Colonic mucosa (tissue), 4 donors: ENCODE measurements around the gene KCNJ16. TPM values are rescaled to one million over a fixed set of nuclear protein-coding genes. Genes with fewer than 3 reads are reported as not detected.

Experiments used
- DNase-seq: peaks from one replicate; pipeline ENCODE4 v3.0.0-alpha.2; 2020
- H3K27ac ChIP-seq: fragments of 200-600 bp; one replicate; pipeline ENCODE4 v1.8.0; 2021
- H3K27me3 ChIP-seq: fragments of 200-600 bp; one replicate; pipeline ENCODE4 v1.8.0; 2021
- H3K36me3 ChIP-seq: fragments of 200-600 bp; one replicate; pipeline ENCODE4 v1.8.0; 2021
- H3K4me1 ChIP-seq: fragments of 200-600 bp; one replicate; pipeline ENCODE4 v1.8.0; 2021; ENCODE audit warnings: mild to moderate bottlenecking
- H3K4me3 ChIP-seq: fragments of 200-600 bp; one replicate; pipeline ENCODE4 v1.8.0; 2021
- H3K9ac ChIP-seq, 2 donors: one replicate each; pipeline ENCODE4 v1.7.0; 2013; ENCODE audit warnings: control low read depth in 2 of 2, low read depth in 2 of 2, low read length in 2 of 2
- H3K9me3 ChIP-seq: fragments of 200-600 bp; one replicate; pipeline ENCODE4 v1.8.0; 2021
- intact Hi-C: fragments of 100-400 bp; cut with DNase I; formaldehyde crosslinking; loops from one replicate; pipeline ENCODE4 v1.14.1; 2022
- total RNA-seq, 2 donors: library from RNA; stranded (reverse); fragmentation: NEBNext Ultra II Directional in 1 of 2; extraction: Animal tissue kit (Norgen Biotek cat#: 25700) in 1 of 2; gene quantifications; one replicate each; pipeline ENCODE4 v1.2.1, GENCODE V29; 2021
- TF ChIP-seq, protein P1 (sequence below): fragments of 200-600 bp; IDR thresholded peaks from one replicate; pipeline ENCODE4 v1.8.0; 2022; ENCODE audit warnings: antibody characterized with exemption, mild to moderate bottlenecking
- donor health status: healthy.
- donor health status: DM: no; HTN: no; CAD: no.
- donor health status: DM: no; HTN: no; CAD: no.

Gene KCNJ16
- total RNA-seq, 2 donors from 2014 or later, result 0.20 to 0.35 TPM

DNA sequence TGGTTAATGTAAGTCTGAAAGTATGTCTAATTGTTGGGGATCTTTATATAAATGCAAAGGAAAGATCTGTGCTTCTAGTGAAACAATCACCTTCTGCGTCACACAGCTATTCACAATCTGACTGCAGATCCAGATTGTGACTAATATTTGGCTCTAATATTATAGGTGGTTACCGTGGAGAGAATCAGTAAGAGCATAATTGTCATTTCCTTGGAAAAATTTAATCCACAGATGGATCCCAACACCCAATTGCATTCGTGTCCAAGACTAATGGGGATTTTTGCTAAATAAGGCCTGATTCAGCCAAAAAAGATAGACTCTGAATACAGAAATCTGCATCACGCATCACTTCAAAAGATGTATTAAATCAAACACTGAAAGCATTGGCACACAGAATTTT lies 91.6 kb downstream of the KCNJ16 start:
- Histone ChIP-seq H3K9me3 (no peaks in the 10 kb centered on the region), H3K4me3 (no peak overlapping the region), H3K36me3 (no peaks in the 10 kb centered on the region), H3K9ac (no peak overlapping the region), H3K27me3 (no peaks in the 10 kb centered on the region), H3K4me1 (no peaks in the 10 kb centered on the region), H3K27ac (no peak overlapping the region)
- TF ChIP-seq, protein P1, sequence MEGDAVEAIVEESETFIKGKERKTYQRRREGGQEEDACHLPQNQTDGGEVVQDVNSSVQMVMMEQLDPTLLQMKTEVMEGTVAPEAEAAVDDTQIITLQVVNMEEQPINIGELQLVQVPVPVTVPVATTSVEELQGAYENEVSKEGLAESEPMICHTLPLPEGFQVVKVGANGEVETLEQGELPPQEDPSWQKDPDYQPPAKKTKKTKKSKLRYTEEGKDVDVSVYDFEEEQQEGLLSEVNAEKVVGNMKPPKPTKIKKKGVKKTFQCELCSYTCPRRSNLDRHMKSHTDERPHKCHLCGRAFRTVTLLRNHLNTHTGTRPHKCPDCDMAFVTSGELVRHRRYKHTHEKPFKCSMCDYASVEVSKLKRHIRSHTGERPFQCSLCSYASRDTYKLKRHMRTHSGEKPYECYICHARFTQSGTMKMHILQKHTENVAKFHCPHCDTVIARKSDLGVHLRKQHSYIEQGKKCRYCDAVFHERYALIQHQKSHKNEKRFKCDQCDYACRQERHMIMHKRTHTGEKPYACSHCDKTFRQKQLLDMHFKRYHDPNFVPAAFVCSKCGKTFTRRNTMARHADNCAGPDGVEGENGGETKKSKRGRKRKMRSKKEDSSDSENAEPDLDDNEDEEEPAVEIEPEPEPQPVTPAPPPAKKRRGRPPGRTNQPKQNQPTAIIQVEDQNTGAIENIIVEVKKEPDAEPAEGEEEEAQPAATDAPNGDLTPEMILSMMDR, result no peak
- intact Hi-C loops, result loop anchor here (5.0 kb wide), 1 partner anchor 386 kb away; no protein-coding TSS in a partner anchor
- no peak for DNase-seq

DNA sequence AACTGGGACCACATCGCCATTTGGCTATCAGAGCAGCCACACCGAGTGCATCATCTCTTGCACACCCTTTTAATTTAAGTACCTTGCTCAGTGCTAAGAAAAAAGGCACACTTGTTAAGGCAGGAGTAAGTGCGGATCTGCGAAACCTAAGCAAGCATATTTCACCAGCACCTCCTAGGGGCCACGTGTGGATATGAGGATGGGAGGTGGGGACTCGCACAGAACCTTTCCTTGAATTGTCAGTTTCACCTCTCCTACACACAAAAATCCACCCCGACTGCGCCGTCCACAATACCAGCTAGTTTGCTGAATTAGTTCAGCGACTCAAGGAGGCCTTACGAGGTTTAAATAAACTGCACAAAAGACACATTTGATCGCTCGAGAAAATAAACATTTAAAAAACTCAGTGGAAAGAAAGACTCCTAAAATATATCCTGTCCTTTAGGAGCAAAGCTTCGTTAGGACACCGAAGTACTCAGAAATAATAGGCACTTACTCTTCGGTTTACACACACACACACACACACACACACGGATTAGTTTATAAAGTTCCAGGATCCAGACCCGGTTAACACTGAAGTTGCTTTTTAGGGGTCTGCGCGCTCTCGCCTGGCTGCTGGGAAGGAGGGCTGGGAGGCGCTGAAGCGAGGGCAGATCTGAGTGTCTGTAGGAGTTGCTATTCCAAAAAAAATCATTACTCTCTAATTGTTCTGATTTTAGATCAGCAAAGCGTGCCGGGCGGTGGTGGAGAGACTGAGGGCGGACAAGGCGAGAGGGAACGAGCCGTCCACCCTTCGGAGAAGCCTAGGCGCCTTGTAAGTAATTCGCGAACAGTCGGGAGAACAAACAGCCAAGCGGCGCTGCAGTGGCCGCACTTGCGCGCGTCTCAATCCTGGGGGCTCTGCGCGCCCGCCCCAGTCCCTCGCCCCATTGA lies 93.3 kb downstream of the KCNJ16 start:
- DNase-seq, result peak; percentile 86
- H3K9me3 ChIP-seq, result no peaks in the 10 kb centered on the region
- peak overlapping the region; percentile 93 for H3K27ac ChIP-seq
- H3K27me3 ChIP-seq, result no peaks in the 10 kb centered on the region
- TF ChIP-seq, protein P1, result peak; percentile 75
- peak overlapping the region; percentile 74 for H3K4me3 ChIP-seq
- peaks cover 3% of the 10 kb centered on the region for H3K4me1 ChIP-seq
- peak overlapping the region; percentile 83 to 88 for H3K9ac ChIP-seq
- H3K36me3 ChIP-seq, result no peaks in the 10 kb centered on the region
- intact Hi-C loops, result loop anchor here (5.0 kb wide), 1 partner anchor 384 kb away; no protein-coding TSS in a partner anchor

DNA sequence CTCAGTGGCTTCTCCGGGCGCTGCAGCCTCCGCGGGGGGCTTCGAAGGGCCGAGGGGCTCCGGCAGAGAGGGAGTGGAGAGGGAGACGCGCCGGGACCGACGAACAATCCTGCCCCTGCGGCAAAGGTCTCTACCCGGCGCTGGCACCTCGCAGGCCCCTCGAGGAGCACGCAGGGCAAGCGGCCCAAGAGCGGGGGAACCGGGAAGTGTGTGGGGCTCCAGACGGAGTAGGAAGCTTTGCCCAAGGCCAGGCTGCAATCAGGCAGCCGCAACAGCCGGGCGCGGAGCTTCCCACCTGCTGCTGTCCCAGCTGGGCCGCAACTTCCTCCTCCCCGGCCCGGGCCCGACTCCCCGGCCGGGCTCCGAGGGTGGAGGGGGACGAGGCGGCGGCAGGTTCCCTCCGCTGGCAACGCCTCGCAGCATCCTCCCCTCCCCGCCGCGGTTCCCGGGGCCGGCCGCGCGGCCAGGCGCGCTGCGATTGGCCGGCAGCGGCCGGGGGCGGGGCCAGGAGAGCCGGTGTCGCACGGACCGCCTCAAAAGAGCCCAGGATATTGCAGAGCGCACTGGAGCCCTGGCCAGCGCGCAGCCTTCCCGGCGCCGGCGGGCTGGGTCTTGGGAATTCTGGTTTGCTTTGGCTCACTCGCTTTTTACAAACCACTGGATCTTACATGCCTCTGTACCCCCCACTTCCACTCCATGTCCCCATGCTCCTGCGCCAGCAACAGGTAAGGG lies 94.1 kb downstream of the KCNJ16 start, which contains the start of gene KCNJ2:
Gene KCNJ2 (plus strand): TSS at position 556 of the 732 bp plus-strand sequence. CDS start 5,508 bp downstream, outside the sequence.
- Histone ChIP-seq H3K36me3 (no peaks in the 10 kb centered on the region), H3K4me1 (peaks cover 3% of the 10 kb centered on the region), H3K4me3 (peak within 1 kb of the TSS; percentile 74), H3K27me3 (no peaks in the 10 kb centered on the region), H3K27ac (peak within 1 kb of the TSS; percentile 93), H3K9me3 (no peaks in the 10 kb centered on the region), H3K9ac (peak within 1 kb of the TSS; percentile 83 to 90)
- peak; percentile 89 for DNase-seq
- TF ChIP-seq, protein P1, result no peak
- intact Hi-C loops, result loop anchor here (5.0 kb wide), 1 partner anchor 383 kb away; no protein-coding TSS in a partner anchor

DNA sequence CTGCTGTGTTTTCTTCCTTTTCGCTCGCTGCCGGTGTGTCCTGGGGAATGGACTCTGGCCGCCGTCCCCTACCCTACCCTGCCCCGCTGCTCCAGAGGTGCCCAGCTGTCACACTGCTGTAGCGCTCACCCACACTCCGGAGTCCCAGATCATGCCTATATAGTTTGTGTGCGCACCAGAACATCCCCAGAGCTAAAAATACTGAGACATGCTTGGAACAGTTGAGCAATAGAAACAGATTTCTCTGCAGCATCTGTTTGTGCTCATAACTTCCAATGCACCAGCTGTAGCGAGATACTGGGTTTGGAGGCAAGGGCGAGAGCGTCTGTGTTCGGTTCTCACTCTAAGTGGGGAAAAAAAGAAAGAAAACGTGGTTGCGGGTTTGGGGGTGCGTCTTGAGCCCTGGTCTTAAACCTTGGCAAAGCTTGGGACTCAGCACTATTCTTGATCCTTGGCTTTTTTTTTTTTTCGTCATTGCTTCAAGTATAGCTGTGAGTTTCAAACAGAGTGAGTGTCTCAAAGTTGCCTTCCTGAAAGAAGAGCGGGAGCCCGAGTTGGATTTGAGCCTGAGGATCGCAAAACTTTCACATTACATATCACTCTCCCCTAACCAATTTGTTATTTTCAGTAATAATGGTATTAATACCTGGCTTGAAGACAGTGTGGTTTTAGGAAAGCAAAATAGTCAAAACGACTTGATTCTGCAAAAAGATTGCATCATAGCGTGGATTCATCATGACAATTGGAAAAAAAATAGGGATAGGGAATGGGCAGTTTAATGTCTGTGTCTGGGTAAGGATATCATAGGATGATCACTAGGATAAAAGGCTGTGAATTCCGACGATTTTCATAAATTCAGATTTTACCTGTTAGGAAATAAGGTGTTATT lies 94.9 kb downstream of the KCNJ16 start:
- Histone ChIP-seq H3K27ac (peak overlapping the region; percentile 93), H3K9me3 (no peaks in the 10 kb centered on the region), H3K36me3 (no peaks in the 10 kb centered on the region), H3K4me1 (peaks cover 3% of the 10 kb centered on the region), H3K27me3 (no peaks in the 10 kb centered on the region), H3K9ac (peak overlapping the region; percentile 48 to 90), H3K4me3 (peak overlapping the region; percentile 74)
- TF ChIP-seq, protein P1, result no peak
- intact Hi-C loops, result loop anchor here (5.0 kb wide), 1 partner anchor 382 kb away; no protein-coding TSS in a partner anchor
- no peak for DNase-seq
